Activated CD4-positive, alpha-beta T cell treated with anti-CD3 and anti-CD28 coated beads, Interleukin-2, amount 50 U/mL, for 1 hour (primary cell): Measurements from ENCODE around the gene NPAS2.

Experiments used
- DNase-seq: peaks from one replicate; pipeline ENCODE4 v3.0.0-alpha.2; 2020

NPAS2 gene

GRCh38 chr2:101025561-101025960 lies 205.6 kb downstream of the NPAS2 start:
- DNase-seq, result no peak

GRCh38 chr2:101026253-101026701 lies 206.3 kb downstream of the NPAS2 start:
- no peak for DNase-seq

- DNase-seq, result no peak
Observed at GRCh38 chr2:101026923-101027469, 207.1 kb downstream of the NPAS2 start.

- DNase-seq, result no peak
Observed at GRCh38 chr2:101027852-101028251, 207.9 kb downstream of the NPAS2 start.

- DNase-seq, result no peak
Observed at GRCh38 chr2:101030866-101031554, 211.1 kb downstream of the NPAS2 start.

GRCh38 chr2:101032084-101032776 lies 212.3 kb downstream of the NPAS2 start:
- no peak for DNase-seq

- no peak for DNase-seq
Observed at GRCh38 chr2:101036562-101036961, 216.6 kb downstream of the NPAS2 start.

GRCh38 chr2:101037161-101037755 lies 217.3 kb downstream of the NPAS2 start:
- DNase-seq, result no peak

- DNase-seq, result no peak
Observed at GRCh38 chr2:101038455-101039255, 218.7 kb downstream of the NPAS2 start.

- DNase-seq, result no peak
Observed at GRCh38 chr2:101040072-101040471, 220.1 kb downstream of the NPAS2 start.

- no peak for DNase-seq
Observed at GRCh38 chr2:101040761-101041160, 220.8 kb downstream of the NPAS2 start.

GRCh38 chr2:101041413-101041812 lies 221.5 kb downstream of the NPAS2 start:
- no peak for DNase-seq

- no peak for DNase-seq
Observed at GRCh38 chr2:101045330-101045729, 225.4 kb downstream of the NPAS2 start.
